Fibroblast of skin of back (primary cell): ENCODE measurements around the gene TNS4.

Experiments used
- DNase-seq: peaks from one replicate; pipeline ENCODE4 v3.0.0-alpha.2; 2013

Gene TNS4

DNA sequence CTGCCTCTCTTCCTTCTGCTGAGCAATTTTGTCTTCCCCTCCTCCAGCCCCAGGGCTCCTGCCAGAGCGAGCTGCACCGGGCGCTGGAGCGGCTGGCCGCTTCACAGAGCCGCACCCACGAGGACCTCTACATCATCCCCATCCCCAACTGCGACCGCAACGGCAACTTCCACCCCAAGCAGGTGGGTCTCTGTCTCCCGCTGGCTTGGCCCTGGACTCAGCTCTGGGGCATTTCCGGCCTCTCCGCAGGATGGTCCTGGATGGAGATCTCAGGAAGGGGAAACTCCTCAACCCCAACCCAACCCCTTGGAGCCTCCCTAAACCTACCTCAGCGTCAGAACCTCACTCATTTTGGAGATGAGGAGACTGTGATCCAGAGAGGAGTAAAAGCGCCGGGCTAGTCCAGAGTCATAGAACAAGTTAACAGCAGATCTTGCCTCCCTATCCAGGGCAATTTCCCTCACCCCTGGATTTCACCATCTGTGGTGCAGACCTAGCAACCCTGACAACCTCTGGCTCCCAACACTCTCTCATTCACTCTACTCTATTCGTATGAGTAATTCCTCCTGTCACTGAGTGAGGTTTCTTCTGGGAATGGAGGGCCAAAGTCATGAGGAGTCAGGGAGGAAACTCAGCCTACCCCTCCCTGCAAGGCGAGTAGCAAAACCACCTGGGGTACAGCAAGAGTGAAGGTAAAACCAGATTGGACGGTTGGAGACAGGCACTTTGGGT lies 47.4 kb downstream of the TNS4 start:
- peak; percentile 42 for DNase-seq

DNA sequence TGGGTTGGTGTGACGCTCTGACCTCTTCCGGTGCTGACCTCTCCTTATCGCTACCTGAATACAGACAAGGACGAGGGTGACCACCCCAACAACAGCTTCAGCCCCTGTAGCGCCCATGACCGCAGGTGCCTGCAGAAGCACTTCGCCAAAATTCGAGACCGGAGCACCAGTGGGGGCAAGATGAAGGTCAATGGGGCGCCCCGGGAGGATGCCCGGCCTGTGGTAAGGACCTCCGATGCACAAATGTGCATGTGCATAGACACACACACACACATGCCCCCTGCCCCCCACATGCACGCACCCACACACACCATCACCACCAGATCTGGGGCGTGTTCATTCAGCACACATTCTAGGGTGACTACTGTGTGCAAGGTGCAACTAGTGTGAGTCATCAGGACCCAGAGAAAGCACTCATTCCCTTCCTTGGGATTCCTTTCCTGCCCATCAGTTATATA lies 48.5 kb downstream of the TNS4 start:
- DNase-seq: peak; percentile 37

GRCh38 chr17:40452216-40452787 lies 49.1 kb downstream of the TNS4 start:
- peak; percentile 88 for DNase-seq

GRCh38 chr17:40451420-40451819 lies 50.0 kb downstream of the TNS4 start:
- peak; percentile 73 for DNase-seq

- no peak for DNase-seq
These were observed 51.2 kb downstream of the TNS4 start for GRCh38 chr17:40450175-40450574.

DNA sequence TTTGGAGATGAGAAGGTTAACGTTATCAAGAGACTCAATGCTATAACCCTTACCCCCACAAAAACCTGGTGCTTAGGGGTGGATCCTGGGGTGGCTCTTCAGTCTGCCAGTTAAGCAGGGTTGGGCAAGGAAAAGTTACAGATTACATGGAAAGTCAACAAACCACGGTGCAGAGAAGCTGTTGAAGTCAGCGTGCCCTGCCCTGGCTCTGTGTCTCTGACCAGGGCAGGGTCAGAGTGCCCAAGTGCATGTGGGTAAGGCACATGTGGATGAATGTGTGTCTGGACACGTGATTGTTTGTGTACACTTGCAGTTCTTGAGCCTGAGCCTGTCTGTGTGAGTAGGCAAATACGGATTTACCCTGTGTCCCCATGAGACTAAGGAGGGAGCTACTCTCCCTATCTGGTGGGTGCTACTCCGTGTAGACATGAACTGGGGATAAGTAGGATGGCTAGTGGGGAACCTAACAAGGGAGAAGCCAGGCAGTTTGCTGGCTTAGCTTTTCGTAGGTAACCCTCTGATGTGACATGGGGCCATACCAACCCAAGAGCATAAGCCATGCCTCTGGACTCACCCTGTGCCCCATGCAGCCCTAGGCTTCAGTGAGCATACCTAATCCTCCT lies 52.7 kb downstream of the TNS4 start:
- DNase-seq: no peak

DNA sequence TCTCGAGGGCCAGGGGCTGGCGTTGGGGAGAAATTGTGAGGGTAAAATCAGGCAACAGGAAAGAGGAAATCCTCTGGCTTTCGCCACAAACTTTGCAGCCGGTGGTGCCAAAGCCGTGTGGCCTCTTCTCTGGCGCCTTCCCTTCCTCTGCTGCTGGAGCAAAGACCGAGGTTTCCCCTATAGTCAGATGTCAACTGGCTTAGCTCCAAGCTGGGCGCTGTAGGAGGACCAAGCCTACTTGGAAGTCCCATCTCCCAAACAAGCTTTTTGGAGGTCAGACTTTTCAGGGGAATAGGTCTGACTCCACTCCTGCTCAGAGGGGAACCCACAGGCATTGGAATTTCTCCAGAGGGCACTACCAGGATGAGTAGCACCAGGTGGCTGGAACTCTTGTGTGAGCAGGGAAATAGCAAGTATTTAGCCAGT lies 53.2 kb downstream of the TNS4 start:
- DNase-seq: no peak

- DNase-seq: no peak
These were observed 53.6 kb downstream of the TNS4 start for GRCh38 chr17:40447806-40448205.

DNA sequence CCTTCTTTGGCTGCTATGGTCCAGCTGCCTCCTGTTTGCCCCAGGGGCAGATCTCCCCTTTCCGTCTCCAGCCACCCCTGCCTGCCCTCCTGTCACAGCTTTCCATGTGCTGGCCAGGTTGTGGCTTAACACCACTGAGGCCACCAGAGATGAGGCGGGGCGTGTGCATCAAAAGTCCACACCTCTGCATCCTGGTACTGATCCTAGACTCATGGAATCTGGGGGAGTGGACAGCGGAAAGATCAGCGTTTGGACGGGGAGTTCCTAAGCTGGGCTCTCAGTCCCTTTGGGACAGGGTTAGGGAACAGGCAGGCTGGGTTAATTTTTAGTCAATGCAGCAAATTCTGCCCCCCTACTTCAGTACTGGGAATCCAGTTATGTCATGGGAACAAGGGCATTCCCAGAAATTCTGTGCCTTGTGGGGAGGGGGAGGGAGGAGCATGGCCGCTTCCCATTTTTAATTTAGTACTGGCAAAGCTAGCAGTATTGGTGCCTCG lies 54.2 kb downstream of the TNS4 start:
- no peak for DNase-seq

DNA sequence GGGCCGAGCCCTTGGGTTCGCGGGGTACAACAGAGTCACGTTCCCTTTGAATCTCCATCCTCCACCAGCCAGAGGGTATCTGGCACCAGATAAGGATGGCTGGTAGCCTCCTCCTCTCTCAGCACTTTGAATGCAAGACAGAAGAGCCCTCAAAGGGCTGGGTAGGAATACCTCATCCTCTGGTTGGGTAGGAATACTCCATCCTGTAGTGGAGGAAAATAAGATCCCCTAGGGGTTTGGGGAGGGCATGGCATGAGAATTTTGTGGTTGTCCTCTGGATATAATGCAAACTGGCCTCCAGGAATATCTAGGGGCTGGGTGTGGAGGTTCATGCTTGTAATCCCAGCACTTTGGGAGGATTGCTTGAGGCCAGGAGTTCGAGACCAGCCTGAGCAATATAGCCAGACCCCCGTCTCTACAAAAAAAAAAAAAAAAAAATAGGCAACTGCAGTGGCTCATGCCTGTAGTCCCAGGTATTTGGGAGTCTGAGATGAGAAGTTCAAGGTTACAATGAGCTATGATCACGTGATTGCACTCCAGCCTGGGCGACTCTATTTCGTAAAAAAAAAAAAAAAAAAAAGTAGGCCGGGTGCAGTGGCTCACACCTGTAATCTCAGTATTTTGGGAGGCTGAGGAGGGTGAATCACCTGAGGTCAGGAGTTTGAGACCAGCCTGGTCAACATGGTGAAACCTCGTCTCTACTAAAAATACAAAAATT lies 55.5 kb downstream of the TNS4 start:
- peak; percentile 58 for DNase-seq

GRCh38 chr17:40443988-40444899 lies 57.2 kb downstream of the TNS4 start:
- DNase-seq: no peak

DNA sequence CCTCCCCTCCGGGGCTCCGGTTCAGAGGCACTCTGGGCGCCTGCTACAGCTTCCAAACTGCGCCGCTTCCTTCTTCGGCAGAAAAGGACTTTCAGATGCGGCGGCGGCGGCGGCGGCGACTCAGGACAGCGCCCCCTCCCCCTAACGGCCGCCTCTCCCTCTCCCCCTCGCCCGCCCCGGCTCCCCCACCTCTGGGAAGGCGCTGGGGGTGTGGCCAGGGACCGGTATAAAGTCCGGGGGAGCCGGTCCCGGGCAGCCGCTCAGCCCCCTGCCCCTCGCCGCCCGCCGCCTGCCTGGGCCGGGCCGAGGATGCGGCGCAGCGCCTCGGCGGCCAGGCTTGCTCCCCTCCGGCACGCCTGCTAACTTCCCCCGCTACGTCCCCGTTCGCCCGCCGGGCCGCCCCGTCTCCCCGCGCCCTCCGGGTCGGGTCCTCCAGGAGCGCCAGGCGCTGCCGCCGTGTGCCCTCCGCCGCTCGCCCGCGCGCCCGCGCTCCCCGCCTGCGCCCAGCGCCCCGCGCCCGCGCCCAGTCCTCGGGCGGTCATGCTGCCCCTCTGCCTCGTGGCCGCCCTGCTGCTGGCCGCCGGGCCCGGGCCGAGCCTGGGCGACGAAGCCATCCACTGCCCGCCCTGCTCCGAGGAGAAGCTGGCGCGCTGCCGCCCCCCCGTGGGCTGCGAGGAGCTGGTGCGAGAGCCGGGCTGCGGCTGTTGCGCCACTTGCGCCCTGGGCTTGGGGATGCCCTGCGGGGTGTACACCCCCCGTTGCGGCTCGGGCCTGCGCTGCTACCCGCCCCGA lies 58.0 kb downstream of the TNS4 start, which contains the start of gene IGFBP4:
Gene IGFBP4, plus strand, starts transcription at position 255 of the 792 bp plus-strand sequence. Its CDS starts 286 bp downstream, at position 541.
- peak; percentile 79 for DNase-seq

- DNase-seq: no peak
These were observed 58.8 kb downstream of the TNS4 start for GRCh38 chr17:40442392-40443195.

GRCh38 chr17:40440166-40440565 lies 61.3 kb downstream of the TNS4 start:
- no peak for DNase-seq

DNA sequence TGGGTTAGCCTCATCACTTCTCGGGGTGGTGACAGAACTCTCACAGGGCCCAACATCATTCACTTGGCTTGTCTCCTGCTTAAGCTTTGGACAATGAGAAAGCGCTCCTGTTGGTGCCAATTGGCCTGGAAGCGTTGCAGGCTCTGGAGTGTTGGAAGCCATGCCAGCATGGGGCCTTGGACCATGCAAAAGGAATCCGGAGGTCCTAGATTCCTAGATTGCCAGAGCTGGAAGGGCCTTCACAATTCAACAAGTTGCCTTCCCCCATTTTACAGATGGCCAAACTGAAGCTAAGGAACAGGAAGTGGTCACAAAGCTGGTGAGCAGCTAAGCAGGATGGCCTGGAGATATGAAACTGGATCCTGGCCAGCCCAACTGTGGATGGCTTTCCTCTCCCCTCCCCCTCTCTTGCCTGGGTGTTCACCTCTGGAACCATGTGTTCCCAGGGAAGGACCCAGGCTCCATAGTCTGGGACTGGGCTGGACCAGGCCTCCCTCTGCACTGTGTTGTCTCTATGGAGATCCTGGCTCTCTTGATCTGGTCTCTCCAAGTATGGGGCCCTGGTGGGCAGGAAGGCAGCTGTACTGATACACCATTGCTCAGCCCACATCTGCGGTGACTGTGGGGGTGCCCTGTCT lies 64.2 kb downstream of the TNS4 start:
- peak; percentile 49 for DNase-seq

DNA sequence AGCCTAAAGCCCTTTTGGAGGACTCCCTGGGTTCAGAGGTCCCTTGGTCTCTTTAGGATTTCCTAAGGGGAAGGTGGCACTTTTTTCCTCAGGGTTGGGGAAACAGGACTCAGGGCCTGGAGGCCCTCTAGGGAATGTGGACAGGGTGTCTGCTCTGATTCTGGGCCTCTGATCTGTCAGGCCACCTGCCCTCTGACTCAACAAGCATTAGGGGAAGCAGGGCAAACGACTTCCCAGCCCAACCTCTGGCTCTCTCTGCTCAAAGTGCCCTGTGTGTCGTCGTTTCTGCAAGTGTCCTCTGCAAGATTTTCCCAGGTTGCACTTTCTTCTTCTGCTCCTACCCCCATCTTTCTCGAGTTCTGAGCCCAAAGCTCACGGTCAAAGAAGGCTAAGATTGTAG lies 64.8 kb downstream of the TNS4 start:
- no peak for DNase-seq

GRCh38 chr17:40433551-40434415 lies 67.6 kb downstream of the TNS4 start:
- no peak for DNase-seq

- no peak for DNase-seq
These were observed 68.4 kb downstream of the TNS4 start for GRCh38 chr17:40432864-40433528.
